NT2/D1 (cell line): ENCODE measurements around the gene OR6K6.

Experiments
- SUZ12 ChIP-seq: IDR thresholded peaks from 2 replicates; pipeline ENCODE4 v1.6.1; 2011; ENCODE audit not compliant: insufficient read length, insufficient read depth; ENCODE audit errors: extremely low read depth
- YY1 ChIP-seq: IDR thresholded peaks from 2 replicates; pipeline ENCODE4 v1.6.1; 2011; ENCODE audit not compliant: insufficient read length, insufficient read depth

DNA sequence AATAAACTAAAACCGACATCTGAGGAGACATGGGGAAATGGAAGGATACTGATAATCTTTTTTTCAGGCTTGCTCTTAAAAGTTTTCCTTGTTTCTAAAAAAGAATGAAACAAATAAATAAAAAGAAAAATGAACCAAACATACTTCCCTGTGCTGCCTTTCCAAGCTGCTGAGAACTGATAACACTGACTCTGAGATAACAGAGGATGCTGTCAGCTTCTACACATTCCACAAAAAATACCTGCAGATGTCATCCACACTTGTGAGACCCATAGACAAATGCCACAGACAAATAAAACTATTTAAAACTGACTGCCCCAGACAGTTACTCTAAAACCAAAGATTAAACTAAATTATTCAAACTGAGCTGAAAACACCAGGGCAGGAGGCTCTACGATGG, 22.0 kb upstream of the OR6K6 start:
- TF ChIP-seq YY1 (no peak), SUZ12 (no peak)
